Astrocyte (in vitro differentiated cells and primary cell): ENCODE data around the gene LRRC53.

Experiments used
- CTCF ChIP-seq: IDR thresholded peaks from 2 replicates; pipeline ENCODE4 v1.5.1; 2011; ENCODE audit warnings: low read depth, mild to moderate bottlenecking, inconsistent platforms, low read length, moderate library complexity; ENCODE audit not compliant: insufficient read depth
- EZH2 ChIP-seq: IDR thresholded peaks from 2 replicates; pipeline ENCODE4 v1.6.1; 2012; ENCODE audit warnings: mild to moderate bottlenecking, low read length, inconsistent platforms; ENCODE audit not compliant: insufficient read depth

GRCh38 chr1:74426208-74426937 is 86.0 kb downstream of the LRRC53 start:
- TF ChIP-seq EZH2 (no peak), CTCF (no peak)
